BLaER1 (cell line): ENCODE results near the gene SDR42E2.
"Not testable (repeated sequence)": the region's sequence is repeated elsewhere in the genome, so short reads cannot be mapped to it uniquely, and the experiment has no call there.

ENCODE experiments used
- H3K27ac ChIP-seq: shearing (Covaris generic); formaldehyde crosslinking; 2 replicates; pipeline ENCODE4 v1.8.1; 2022
- H3K27me3 ChIP-seq: shearing (Covaris generic); formaldehyde crosslinking; 2 replicates; pipeline ENCODE4 v1.8.1; 2022
- H3K36me3 ChIP-seq: shearing (Covaris generic); formaldehyde crosslinking; 2 replicates; pipeline ENCODE4 v1.8.1; 2022
- H3K4me1 ChIP-seq: shearing (Covaris generic); formaldehyde crosslinking; 2 replicates; pipeline ENCODE4 v1.8.1; 2022
- H3K4me2 ChIP-seq: shearing (Covaris generic); formaldehyde crosslinking; 2 replicates; pipeline ENCODE4 v1.8.1; 2022
- H3K4me3 ChIP-seq: shearing (Covaris generic); formaldehyde crosslinking; 2 replicates; pipeline ENCODE4 v1.8.1; 2022
- H3K9ac ChIP-seq: shearing (Covaris generic); formaldehyde crosslinking; 2 replicates; pipeline ENCODE4 v1.8.1; 2022
- H3K9me3 ChIP-seq: shearing (Covaris generic); formaldehyde crosslinking; 2 replicates; pipeline ENCODE4 v1.8.1; 2022
- H4K20me1 ChIP-seq: shearing (Covaris generic); formaldehyde crosslinking; 2 replicates; pipeline ENCODE4 v1.8.1; 2022
- Cebpa-rat ChIP-seq: shearing (Covaris generic); IDR thresholded peaks from 2 replicates; pipeline ENCODE4 v1.8.1; 2022

Gene SDR42E2

DNA sequence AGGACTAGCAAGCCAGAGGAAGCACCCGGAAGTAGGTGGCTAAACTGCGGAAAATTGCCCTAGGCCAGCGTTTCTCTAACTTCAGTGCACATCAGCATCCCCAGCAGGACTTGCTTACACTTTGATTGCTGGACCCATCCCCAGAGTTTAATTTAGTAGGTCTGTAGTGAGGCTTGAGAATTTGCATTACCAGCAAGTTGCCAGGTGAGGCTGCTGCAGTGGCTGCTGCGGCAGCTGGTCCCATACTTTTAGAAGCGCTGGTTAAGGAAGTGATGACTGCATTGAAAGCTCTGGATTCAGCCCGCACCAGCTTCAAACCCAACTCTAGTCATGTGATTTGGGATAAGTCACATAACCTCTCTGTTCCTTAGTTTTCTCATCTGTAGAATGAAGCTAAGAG, 48.0 kb downstream of the SDR42E2 start:
- H3K36me3 ChIP-seq, result peaks cover 63% of the 10 kb centered on the region
- H3K4me1 ChIP-seq, result peaks cover 86% of the 10 kb centered on the region
- H3K27ac ChIP-seq, result peak overlapping the region; percentile 32; the same call in 1 of the 2 replicates
- no peak for TF ChIP-seq Cebpa-rat
- H3K4me2 ChIP-seq, result peak overlapping the region; percentile 85; the same call in 1 of the 2 replicates
- H3K9me3 ChIP-seq, result peaks cover 21% of the 10 kb centered on the region
- no peaks in the 10 kb centered on the region for H3K27me3 ChIP-seq
- peaks cover 51% of the 10 kb centered on the region for H4K20me1 ChIP-seq
- no peak overlapping the region for H3K9ac ChIP-seq
- no peak overlapping the region for H3K4me3 ChIP-seq

- Histone ChIP-seq H3K4me2 (peak overlapping the region; percentile 24; the same call in 1 of the 2 replicates), H3K4me3 (no peak overlapping the region), H3K4me1 (peaks cover 86% of the 10 kb centered on the region), H3K27ac (0 out of 2 replicates have a peak overlapping the region, but pooled peaks have one; percentile 32), H3K27me3 (no peaks in the 10 kb centered on the region), H3K36me3 (peaks cover 66% of the 10 kb centered on the region), H3K9me3 (peaks cover 21% of the 10 kb centered on the region), H3K9ac (no peak overlapping the region), H4K20me1 (peaks cover 51% of the 10 kb centered on the region)
- no peak for TF ChIP-seq Cebpa-rat
Observed at GRCh38 chr16:22210854-22211253, 48.5 kb downstream of the SDR42E2 start.

GRCh38 chr16:22213236-22213635, 50.9 kb downstream of the SDR42E2 start:
- peak overlapping the region; percentile 10; the same call in 1 of the 2 replicates for H3K4me2 ChIP-seq
- no peak overlapping the region for H3K9ac ChIP-seq
- H3K4me3 ChIP-seq, result no peak overlapping the region
- peaks cover 39% of the 10 kb centered on the region for H4K20me1 ChIP-seq
- peaks cover 21% of the 10 kb centered on the region for H3K9me3 ChIP-seq
- no peak for TF ChIP-seq Cebpa-rat
- no peaks in the 10 kb centered on the region for H3K27me3 ChIP-seq
- H3K27ac ChIP-seq, result peak overlapping the region; percentile 32
- peaks cover 98% of the 10 kb centered on the region for H3K4me1 ChIP-seq
- peaks cover 68% of the 10 kb centered on the region for H3K36me3 ChIP-seq

- H3K27ac ChIP-seq, result no peak overlapping the region; the same call in 1 of the 2 replicates
- peaks cover 21% of the 10 kb centered on the region for H3K9me3 ChIP-seq
- no peak overlapping the region for H3K4me3 ChIP-seq
- H3K4me2 ChIP-seq, result no peak overlapping the region
- no peaks in the 10 kb centered on the region for H3K27me3 ChIP-seq
- peaks cover 98% of the 10 kb centered on the region for H3K4me1 ChIP-seq
- no peak for TF ChIP-seq Cebpa-rat
- peaks cover 33% of the 10 kb centered on the region for H4K20me1 ChIP-seq
- peaks cover 68% of the 10 kb centered on the region for H3K36me3 ChIP-seq
- no peak overlapping the region for H3K9ac ChIP-seq
Observed at GRCh38 chr16:22213801-22214200, 51.5 kb downstream of the SDR42E2 start.

GRCh38 chr16:22214402-22214801, 52.1 kb downstream of the SDR42E2 start:
- H3K4me2 ChIP-seq, result peak overlapping the region; percentile 92

DNA sequence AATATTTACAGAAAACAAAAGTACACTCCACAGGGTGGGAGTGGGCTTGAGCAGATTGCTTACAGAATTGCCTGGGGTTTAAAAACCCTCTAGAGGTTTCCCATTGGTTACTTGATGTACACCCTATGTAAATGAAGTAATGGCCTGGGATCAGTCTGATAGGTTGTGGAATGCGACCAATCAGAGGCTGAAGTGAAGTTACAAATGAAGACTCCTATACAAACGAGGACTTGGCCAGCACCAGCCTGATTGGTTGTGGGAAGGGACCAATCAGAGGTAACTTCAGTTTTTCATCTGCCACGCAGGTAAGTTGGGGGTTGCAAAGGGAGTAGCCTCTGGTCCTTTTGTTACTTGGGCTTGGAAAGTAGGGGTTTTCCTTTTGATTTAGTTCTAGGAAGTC, 52.6 kb downstream of the SDR42E2 start:
- Histone ChIP-seq H3K4me3 (no peak overlapping the region), H3K36me3 (peaks cover 62% of the 10 kb centered on the region), H3K4me2 (peak overlapping the region; percentile 92), H3K27me3 (no peaks in the 10 kb centered on the region), H3K27ac (peak overlapping the region; percentile 91), H3K9me3 (peaks cover 21% of the 10 kb centered on the region), H3K9ac (no peak overlapping the region), H3K4me1 (peaks cover 98% of the 10 kb centered on the region), H4K20me1 (peaks cover 22% of the 10 kb centered on the region)
- TF ChIP-seq Cebpa-rat, result no peak

More at GRCh38 chr16:22214402-22214801, 52.1 kb downstream of the SDR42E2 start:
- Histone ChIP-seq H3K9ac (no peak overlapping the region), H3K27me3 (no peaks in the 10 kb centered on the region), H3K27ac (no peak overlapping the region), H3K4me3 (no peak overlapping the region), H3K36me3 (peaks cover 63% of the 10 kb centered on the region), H3K4me1 (peaks cover 98% of the 10 kb centered on the region), H4K20me1 (peaks cover 27% of the 10 kb centered on the region), H3K9me3 (peaks cover 21% of the 10 kb centered on the region)
- TF ChIP-seq Cebpa-rat, result no peak

DNA sequence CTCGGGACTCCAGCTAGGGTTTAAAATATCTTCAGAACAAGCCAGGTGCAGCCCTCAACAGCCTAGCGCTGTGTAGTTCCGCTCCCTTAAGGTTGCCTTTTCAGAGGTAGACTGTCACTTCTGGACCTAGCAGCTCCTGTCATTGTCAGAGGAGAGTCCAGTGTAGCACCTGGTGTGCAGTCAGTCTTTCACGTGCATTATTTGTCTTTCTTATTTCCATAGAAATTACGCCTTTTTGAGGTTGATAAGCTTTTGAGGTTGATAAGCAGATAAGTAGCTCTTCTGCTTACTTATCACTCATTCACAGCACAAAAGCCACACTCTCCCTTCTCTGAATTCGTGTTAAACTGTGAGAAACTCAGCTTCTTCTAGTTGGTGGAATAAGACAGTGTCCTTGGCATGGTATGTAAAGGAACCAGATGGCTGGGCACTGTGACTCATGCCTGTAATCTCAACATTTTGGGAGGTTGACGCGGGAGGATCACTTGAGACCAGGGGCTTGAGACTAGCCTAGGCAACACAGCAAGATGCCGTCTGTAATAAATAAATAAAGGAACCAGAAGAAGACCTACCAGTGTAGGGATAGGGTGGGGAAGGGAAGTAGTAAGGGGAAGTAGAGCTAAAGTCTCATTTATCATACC, 54.0 kb downstream of the SDR42E2 start:
- H3K4me1 ChIP-seq, result peaks cover 98% of the 10 kb centered on the region
- H3K27me3 ChIP-seq, result no peaks in the 10 kb centered on the region
- peaks cover 58% of the 10 kb centered on the region for H3K36me3 ChIP-seq
- peak overlapping the region; percentile 41; the same call in 1 of the 2 replicates for H3K4me3 ChIP-seq
- peak overlapping the region; percentile 71 for H3K9ac ChIP-seq
- H3K9me3 ChIP-seq, result peaks cover 11% of the 10 kb centered on the region; the same call in 1 of the 2 replicates
- TF ChIP-seq Cebpa-rat, result no peak
- H4K20me1 ChIP-seq, result peaks cover 8% of the 10 kb centered on the region; the same call in 1 of the 2 replicates
- peak overlapping the region; percentile 91 for H3K27ac ChIP-seq
- H3K4me2 ChIP-seq, result peak overlapping the region; percentile 92

GRCh38 chr16:22216832-22217225, 54.5 kb downstream of the SDR42E2 start:
- not testable (repeated sequence) for H3K27me3 ChIP-seq, H4K20me1 ChIP-seq, H3K4me3 ChIP-seq
- H3K4me1 ChIP-seq, result peaks cover 98% of the 10 kb centered on the region
- H3K4me2 ChIP-seq, result peak overlapping the region; percentile 92
- H3K9me3 ChIP-seq, result peaks cover 11% of the 10 kb centered on the region; the same call in 1 of the 2 replicates
- peak overlapping the region; percentile 91 for H3K27ac ChIP-seq
- H3K9ac ChIP-seq, result peak overlapping the region; percentile 71; the same call in 1 of the 2 replicates
- peaks cover 53% of the 10 kb centered on the region for H3K36me3 ChIP-seq

GRCh38 chr16:22217890-22218730, 55.8 kb downstream of the SDR42E2 start:
- H3K9ac ChIP-seq, result peak overlapping the region; percentile 70
- H3K4me1 ChIP-seq, result peaks cover 91% of the 10 kb centered on the region
- peaks cover 40% of the 10 kb centered on the region for H3K36me3 ChIP-seq
- peak overlapping the region; percentile 52 for H3K4me3 ChIP-seq
- H3K4me2 ChIP-seq, result peak overlapping the region; percentile 92
- H3K9me3 ChIP-seq, result peaks cover 11% of the 10 kb centered on the region; the same call in 1 of the 2 replicates
- H4K20me1 ChIP-seq, result no peaks in the 10 kb centered on the region
- H3K27ac ChIP-seq, result peak overlapping the region; percentile 91
- H3K27me3 ChIP-seq, result no peaks in the 10 kb centered on the region
- TF ChIP-seq Cebpa-rat, result no peak
